DND-41 (cell line): ENCODE measurements around the gene IQSEC1.

Source experiments
- ATAC-seq: fragments of 200-7000 bp; cut with Tn5 transposase; 3 replicates; pipeline ENCODE4 v1.9.1; 2021; ENCODE audit warnings: low read depth; ENCODE audit not compliant: insufficient read depth
- DNase-seq: peaks from one replicate; pipeline ENCODE4 v3.0.0-alpha.2; 2020
- H2AFZ ChIP-seq: 2 replicates; pipeline ENCODE4 v1.6.0; 2012; ENCODE audit warnings: low read depth, low read length
- H3K27ac ChIP-seq: 2 replicates; pipeline ENCODE4 v1.5.1; 2012; ENCODE audit warnings: low read length, inconsistent platforms
- H3K27me3 ChIP-seq: fragments of 200-600 bp; sonication (generic); 2 replicates; pipeline ENCODE4 v1.6.0; 2012; ENCODE audit warnings: low read length, mild to moderate bottlenecking, inconsistent platforms; ENCODE audit not compliant: insufficient read depth, poor library complexity
- H3K36me3 ChIP-seq: 2 replicates; pipeline ENCODE4 v1.5.1; 2012; ENCODE audit warnings: low read length, inconsistent platforms; ENCODE audit not compliant: insufficient read depth
- H3K4me1 ChIP-seq: 2 replicates; pipeline ENCODE4 v1.5.1; 2012; ENCODE audit warnings: mild to moderate bottlenecking, low read length; ENCODE audit not compliant: insufficient read depth
- H3K4me2 ChIP-seq: 2 replicates; pipeline ENCODE4 v1.6.0; 2012; ENCODE audit warnings: mild to moderate bottlenecking, moderate library complexity, low read length, inconsistent platforms; ENCODE audit not compliant: insufficient read depth
- H3K4me3 ChIP-seq, 2 experiments: fragments of 200-600 bp in 1 of 2; shearing (Covaris generic) in 1 of 2; 2 replicates each; pipeline ENCODE4 v1.5.1; 2012 to 2016; ENCODE audit warnings: inconsistent platforms in 2 of 2, low read length in 2 of 2, mild to moderate bottlenecking in 2 of 2, low read depth in 1 of 2, moderate library complexity in 1 of 2
- H3K79me2 ChIP-seq: 2 replicates; pipeline ENCODE4 v1.6.0; 2012; ENCODE audit warnings: low read length, inconsistent platforms; ENCODE audit not compliant: insufficient read depth
- H3K9ac ChIP-seq: 2 replicates; pipeline ENCODE4 v1.6.0; 2012; ENCODE audit warnings: low read depth, mild to moderate bottlenecking, inconsistent platforms, low read length, moderate library complexity
- H3K9me3 ChIP-seq: 2 replicates; pipeline ENCODE4 v1.5.1; 2012; ENCODE audit warnings: low read length, moderate library complexity, mild to moderate bottlenecking, inconsistent platforms; ENCODE audit not compliant: insufficient read depth, severe bottlenecking
- H4K20me1 ChIP-seq: 2 replicates; pipeline ENCODE4 v1.6.0; 2012; ENCODE audit warnings: low read length; ENCODE audit not compliant: insufficient read depth
- EZH2 ChIP-seq: IDR thresholded peaks from 3 replicates; pipeline ENCODE4 v1.6.1; 2012; ENCODE audit warnings: borderline replicate concordance, low read depth, mild to moderate bottlenecking, moderate library complexity, low read length, inconsistent platforms; ENCODE audit not compliant: severe bottlenecking
- TF ChIP-seq, protein P1 (sequence below): IDR thresholded peaks from 2 replicates; pipeline ENCODE4 v1.5.1; 2012; ENCODE audit warnings: borderline replicate concordance, low read length, moderate library complexity, mild to moderate bottlenecking; ENCODE audit not compliant: poor library complexity, severe bottlenecking; ENCODE audit errors: extremely low read depth

Gene IQSEC1

DNA sequence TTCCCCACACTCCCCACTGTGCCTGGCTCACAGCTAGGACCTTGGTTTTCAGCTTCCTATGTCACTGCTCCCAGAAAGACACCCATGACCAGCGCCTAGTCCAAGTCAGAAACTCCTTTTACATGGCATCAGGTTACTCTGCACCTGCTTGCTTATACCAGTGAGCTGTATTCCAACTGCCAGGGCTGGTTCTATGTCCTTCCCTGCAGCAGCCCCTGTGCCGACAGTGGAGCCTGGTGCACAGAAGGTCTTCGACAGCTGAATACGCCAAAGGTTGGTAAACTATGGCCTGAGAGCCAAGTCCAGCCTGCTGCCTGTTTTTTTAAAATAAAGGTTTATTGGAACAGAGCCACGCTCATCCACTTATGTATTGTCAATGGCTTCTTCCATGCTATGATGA is 102.5 kb downstream of the IQSEC1 start:
- no peak overlapping the region for H3K4me3 ChIP-seq
- no peak overlapping the region for H3K9ac ChIP-seq
- DNase-seq (no peak), ATAC-seq (no peak)
- peaks cover 35% of the 10 kb centered on the region for H3K4me1 ChIP-seq
- TF ChIP-seq, protein P1, sequence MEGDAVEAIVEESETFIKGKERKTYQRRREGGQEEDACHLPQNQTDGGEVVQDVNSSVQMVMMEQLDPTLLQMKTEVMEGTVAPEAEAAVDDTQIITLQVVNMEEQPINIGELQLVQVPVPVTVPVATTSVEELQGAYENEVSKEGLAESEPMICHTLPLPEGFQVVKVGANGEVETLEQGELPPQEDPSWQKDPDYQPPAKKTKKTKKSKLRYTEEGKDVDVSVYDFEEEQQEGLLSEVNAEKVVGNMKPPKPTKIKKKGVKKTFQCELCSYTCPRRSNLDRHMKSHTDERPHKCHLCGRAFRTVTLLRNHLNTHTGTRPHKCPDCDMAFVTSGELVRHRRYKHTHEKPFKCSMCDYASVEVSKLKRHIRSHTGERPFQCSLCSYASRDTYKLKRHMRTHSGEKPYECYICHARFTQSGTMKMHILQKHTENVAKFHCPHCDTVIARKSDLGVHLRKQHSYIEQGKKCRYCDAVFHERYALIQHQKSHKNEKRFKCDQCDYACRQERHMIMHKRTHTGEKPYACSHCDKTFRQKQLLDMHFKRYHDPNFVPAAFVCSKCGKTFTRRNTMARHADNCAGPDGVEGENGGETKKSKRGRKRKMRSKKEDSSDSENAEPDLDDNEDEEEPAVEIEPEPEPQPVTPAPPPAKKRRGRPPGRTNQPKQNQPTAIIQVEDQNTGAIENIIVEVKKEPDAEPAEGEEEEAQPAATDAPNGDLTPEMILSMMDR, result no peak
- no peak for TF ChIP-seq EZH2
- H3K79me2 ChIP-seq, result peaks cover 17% of the 10 kb centered on the region
- no peak overlapping the region for H2AFZ ChIP-seq
- H3K27ac ChIP-seq, result no peak overlapping the region
- H3K4me2 ChIP-seq, result no peak overlapping the region
- no peaks in the 10 kb centered on the region for H3K27me3 ChIP-seq
- peaks cover 12% of the 10 kb centered on the region for H4K20me1 ChIP-seq
- no peaks in the 10 kb centered on the region for H3K36me3 ChIP-seq
- H3K9me3 ChIP-seq, result no peaks in the 10 kb centered on the region

DNA sequence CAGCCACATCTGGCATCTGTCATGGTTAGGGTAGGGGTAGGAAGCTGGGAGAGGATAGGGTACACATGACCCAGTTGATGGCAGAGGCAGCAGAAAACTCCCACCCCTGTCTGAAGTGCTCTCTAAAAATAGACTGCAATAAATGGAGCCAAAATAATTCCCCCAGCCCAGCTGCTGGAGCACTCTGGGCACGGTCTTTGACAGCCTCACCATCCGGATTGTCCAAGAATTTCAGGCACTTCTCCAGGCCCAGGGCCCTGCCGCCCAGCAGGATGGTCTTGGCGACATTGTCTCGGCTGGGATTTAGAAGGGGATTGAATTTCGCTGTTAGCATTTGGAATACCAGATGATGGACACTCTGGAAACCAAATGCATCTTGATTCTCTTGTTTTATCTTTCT is 103.7 kb downstream of the IQSEC1 start:
- Histone ChIP-seq H3K4me3 (no peak overlapping the region), H3K27ac (no peak overlapping the region), H4K20me1 (peaks cover 15% of the 10 kb centered on the region), H3K4me2 (no peak overlapping the region), H3K27me3 (no peaks in the 10 kb centered on the region), H3K36me3 (no peaks in the 10 kb centered on the region), H3K4me1 (peaks cover 39% of the 10 kb centered on the region), H3K9me3 (no peaks in the 10 kb centered on the region), H2AFZ (no peak overlapping the region), H3K79me2 (peaks cover 25% of the 10 kb centered on the region), H3K9ac (no peak overlapping the region)
- ATAC-seq (no peak), DNase-seq (no peak)
- TF ChIP-seq, protein P1, result no peak
- no peak for TF ChIP-seq EZH2

DNA sequence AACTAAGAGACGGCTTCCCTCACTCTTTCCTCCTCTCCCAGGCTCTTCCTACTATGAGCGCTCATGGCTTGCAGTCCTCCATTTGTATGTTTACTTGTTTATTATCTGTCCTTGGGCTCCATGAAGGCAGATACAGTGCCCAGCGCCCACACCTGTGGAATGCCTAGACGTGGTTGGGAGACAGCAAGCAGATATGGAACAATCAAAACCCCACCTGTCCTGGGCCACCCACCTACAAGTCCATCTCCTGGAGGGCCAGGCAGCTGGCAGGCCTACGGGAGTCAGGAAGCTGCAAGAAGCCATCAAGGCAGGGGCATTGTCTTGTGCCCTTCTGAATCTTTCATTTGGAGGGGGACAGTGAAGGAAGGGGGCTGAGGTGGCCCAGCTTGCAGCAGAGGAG is 104.7 kb downstream of the IQSEC1 start:
- Histone ChIP-seq H3K27ac (no peak overlapping the region), H2AFZ (peak overlapping the region; percentile 89; the same call in 1 of the 2 replicates), H3K9ac (peak overlapping the region; percentile 57; the same call in 1 of the 2 replicates), H3K36me3 (no peaks in the 10 kb centered on the region), H3K4me2 (peak overlapping the region; percentile 93), H3K27me3 (no peaks in the 10 kb centered on the region), H3K79me2 (peaks cover 33% of the 10 kb centered on the region), H3K9me3 (no peaks in the 10 kb centered on the region), H4K20me1 (peaks cover 23% of the 10 kb centered on the region), H3K4me1 (peaks cover 33% of the 10 kb centered on the region), H3K4me3 (peak overlapping the region in 1 of 2 experiments; percentile 60; a peak in 2 of 4 replicates)
- DNase-seq, result no peak
- TF ChIP-seq, protein P1, result no peak
- TF ChIP-seq EZH2, result no peak
- ATAC-seq, result no peak
